H1 (cell line): ENCODE data around the gene RBM38. TPM values are rescaled to one million over a fixed set of nuclear protein-coding genes. Genes with fewer than 3 reads are reported as not detected.

Experiments used
- CTCF ChIA-PET: fragments of 300-600 bp; sonication (Branson Sonifier 250); formaldehyde crosslinking; loops from one replicate; lab custom pipeline; 2021; ENCODE audit not compliant: partially characterized antibody; lab: Charles Lee
- POLR2A ChIA-PET: fragments of 300-600 bp; sonication (Branson Sonifier 250); formaldehyde crosslinking; loops from one replicate; lab custom pipeline; 2021; ENCODE audit warnings: inconsistent platforms; ENCODE audit not compliant: partially characterized antibody; lab: Charles Lee
- DNase-seq, 2 experiments: peaks; one replicate each; pipeline versions ENCODE4 v3.0.0 to v3.0.0-alpha.2; 2010 to 2022; ENCODE audit warnings: low spot score in 2 of 2, low read depth in 1 of 2, mixed read lengths in 1 of 2
- FAIRE-seq: peaks from 2 replicates; lab custom pipeline; 2011; peaks lifted over from hg19 to GRCh38; lab: Jason Lieb, UNC
- H2AFZ ChIP-seq: 2 replicates; pipeline ENCODE4 v1.8.1; 2012; ENCODE audit warnings: low read length, inconsistent platforms
- H2AK5ac ChIP-seq: 2 replicates; pipeline ENCODE4 v1.6.1; 2013; ENCODE audit warnings: low read depth, low read length
- H2BK120ac ChIP-seq: replicated peaks from 2 replicates; pipeline ENCODE3; 2013; ENCODE audit warnings: low read depth, low read length, inconsistent platforms
- H2BK12ac ChIP-seq: 2 replicates; pipeline ENCODE4 v1.6.1; 2013; ENCODE audit warnings: low read depth, low read length
- H2BK15ac ChIP-seq: 2 replicates; pipeline ENCODE4 v1.6.1; 2013; ENCODE audit warnings: low read length
- H2BK20ac ChIP-seq: 2 replicates; pipeline ENCODE4 v1.6.1; 2013; ENCODE audit warnings: low read length
- H2BK5ac ChIP-seq: 2 replicates; pipeline ENCODE4 v1.6.1; 2013; ENCODE audit warnings: low read depth, low read length
- H3K14ac ChIP-seq: 2 replicates; pipeline ENCODE4 v1.6.1; 2013; ENCODE audit warnings: inconsistent platforms; ENCODE audit not compliant: insufficient read length
- H3K18ac ChIP-seq: 2 replicates; pipeline ENCODE4 v1.6.1; 2013; ENCODE audit warnings: low read length; ENCODE audit errors: extremely low read depth
- H3K23ac ChIP-seq: 2 replicates; pipeline ENCODE4 v1.6.1; 2013; ENCODE audit warnings: inconsistent platforms; ENCODE audit not compliant: insufficient read length
- H3K23me2 ChIP-seq: 2 replicates; pipeline ENCODE4 v1.6.1; 2013; ENCODE audit warnings: low read depth, low read length
- H3K27ac ChIP-seq: 2 replicates; pipeline ENCODE4 v1.6.1; 2011; ENCODE audit warnings: low read depth, low read length, inconsistent platforms
- H3K27me3 ChIP-seq, 4 experiments: replicated peaks in 1 of 4; 1 replicate in 1 of 4; 2 replicates in 3 of 4; pipeline versions ENCODE4 v1.6.1 to v1.8.1; 2011 to 2013; ENCODE audit warnings: low read length in 3 of 4, mild to moderate bottlenecking in 3 of 4, inconsistent platforms in 2 of 4, mixed read lengths in 2 of 4, moderate library complexity in 1 of 4; ENCODE audit not compliant: control insufficient read depth in 3 of 4, insufficient read depth in 3 of 4; ENCODE audit errors: extremely low read depth in 1 of 4
- H3K36me3 ChIP-seq, 4 experiments: 2 replicates each; pipeline versions ENCODE4 v1.6.1 to v1.8.1; 2011 to 2013; ENCODE audit warnings: mild to moderate bottlenecking in 4 of 4, low read length in 3 of 4, moderate library complexity in 2 of 4, control low read depth in 1 of 4, inconsistent platforms in 1 of 4; ENCODE audit not compliant: insufficient read depth in 4 of 4, control insufficient read depth in 2 of 4
- H3K4ac ChIP-seq: replicated peaks from 2 replicates; pipeline ENCODE3; 2013; ENCODE audit warnings: low read length, low read depth, mixed read lengths, inconsistent platforms; ENCODE audit not compliant: insufficient read length
- H3K4me1 ChIP-seq, 4 experiments: replicated peaks in 1 of 4; 1 replicate in 1 of 4; 2 replicates in 3 of 4; pipeline versions ENCODE4 v1.6.1 to v1.8.1; 2011 to 2013; ENCODE audit warnings: low read length in 3 of 4, inconsistent platforms in 2 of 4, mixed read lengths in 1 of 4; ENCODE audit not compliant: insufficient read depth in 4 of 4, control insufficient read depth in 3 of 4
- H3K4me2 ChIP-seq, 2 experiments: 2 replicates each; pipeline versions ENCODE4 v1.6.1 to v1.8.1; 2011 to 2013; ENCODE audit warnings: low read depth in 2 of 2, low read length in 2 of 2, control low read depth in 1 of 2, inconsistent platforms in 1 of 2, mild to moderate bottlenecking in 1 of 2; ENCODE audit not compliant: insufficient read depth in 1 of 2
- H3K4me3 ChIP-seq, 4 experiments: fragments of 200-600, 300-600 bp in 1 of 4; sonication (generic), shearing (Covaris generic), sonication (Bioruptor Twin) in 1 of 4; 2 replicates each; pipeline versions ENCODE4 v1.5.1 to v1.8.1; 2011 to 2016; ENCODE audit warnings: low read length in 4 of 4, low read depth in 3 of 4, control low read depth in 2 of 4, inconsistent platforms in 2 of 4, mild to moderate bottlenecking in 2 of 4, mixed read lengths in 1 of 4, moderate library complexity in 1 of 4; ENCODE audit not compliant: insufficient read depth in 2 of 4; ENCODE audit errors: extremely low read depth in 1 of 4
- H3K56ac ChIP-seq: replicated peaks from 2 replicates; pipeline ENCODE3; 2013; ENCODE audit warnings: low read depth, mild to moderate bottlenecking, mixed read lengths, low read length, inconsistent platforms; ENCODE audit not compliant: insufficient read length
- H3K79me1 ChIP-seq: 2 replicates; pipeline ENCODE4 v1.6.1; 2013; ENCODE audit warnings: low read depth, low read length, control low read depth
- H3K79me2 ChIP-seq, 2 experiments: 2 replicates each; pipeline versions ENCODE4 v1.6.1 to v1.8.1; 2012 to 2013; ENCODE audit warnings: low read length in 2 of 2, mild to moderate bottlenecking in 2 of 2, inconsistent platforms in 1 of 2; ENCODE audit not compliant: insufficient read depth in 2 of 2, control insufficient read depth in 1 of 2
- H3K9ac ChIP-seq, 4 experiments: replicated peaks in 1 of 4; 1 replicate in 1 of 4; 2 replicates in 3 of 4; pipeline versions ENCODE4 v1.6.1 to v1.8.1; 2011 to 2013; ENCODE audit warnings: low read depth in 3 of 4, low read length in 3 of 4, control low read depth in 2 of 4, mild to moderate bottlenecking in 2 of 4, moderate library complexity in 2 of 4, inconsistent platforms in 1 of 4; ENCODE audit errors: extremely low read depth in 1 of 4
- H3K9me3 ChIP-seq, 2 experiments: 2 replicates each; pipeline versions ENCODE4 v1.6.1 to v1.8.1; 2012 to 2013; ENCODE audit warnings: mild to moderate bottlenecking in 2 of 2, moderate library complexity in 2 of 2, control low read depth in 1 of 2, inconsistent platforms in 1 of 2, low read depth in 1 of 2, low read length in 1 of 2, mixed read lengths in 1 of 2; ENCODE audit not compliant: insufficient read depth in 2 of 2
- H4K20me1 ChIP-seq, 2 experiments: replicated peaks in 1 of 2; 2 replicates each; pipeline versions ENCODE3 to v1.8.1; 2011 to 2013; ENCODE audit warnings: inconsistent platforms in 2 of 2, low read length in 2 of 2, mild to moderate bottlenecking in 1 of 2; ENCODE audit not compliant: insufficient read depth in 2 of 2, control insufficient read depth in 1 of 2
- H4K5ac ChIP-seq: 2 replicates; pipeline ENCODE4 v1.6.1; 2013; ENCODE audit warnings: low read length, low read depth, mixed read lengths, inconsistent platforms; ENCODE audit not compliant: insufficient read length
- H4K8ac ChIP-seq: 2 replicates; pipeline ENCODE4 v1.8.0; 2013; ENCODE audit warnings: mild to moderate bottlenecking, moderate library complexity, low read length, inconsistent platforms; ENCODE audit not compliant: insufficient read depth; ENCODE audit errors: extremely low read depth
- H4K91ac ChIP-seq: replicated peaks from 2 replicates; pipeline ENCODE3; 2013; ENCODE audit warnings: low read length, mixed read lengths, inconsistent platforms; ENCODE audit not compliant: insufficient read length
- ASH2L ChIP-seq: fragments of 200-600, 300-600 bp; sonication (generic); IDR thresholded peaks from one replicate; pipeline ENCODE4 v1.7.1; 2017; ENCODE audit warnings: low read length
- ATF2 ChIP-seq: IDR thresholded peaks from 2 replicates; pipeline ENCODE4 v1.6.1; 2012; ENCODE audit warnings: low read length, inconsistent platforms
- CBX8 ChIP-seq: fragments of 300-800, 300-1000 bp; sonication (generic); IDR thresholded peaks from 2 replicates; pipeline ENCODE4 v1.7.1; 2016; ENCODE audit warnings: low read depth, low read length, borderline replicate concordance
- E2F6 ChIP-seq: IDR thresholded peaks from 2 replicates; pipeline ENCODE4 v1.6.1; 2012; ENCODE audit warnings: inconsistent platforms
- JUN ChIP-seq: IDR thresholded peaks from 2 replicates; pipeline ENCODE4 v1.6.1; 2011; ENCODE audit warnings: low read depth, mild to moderate bottlenecking, improper control_type of control experiment, low read length
- JUND ChIP-seq: IDR thresholded peaks from 2 replicates; pipeline ENCODE4 v1.6.1; 2011; ENCODE audit warnings: mild to moderate bottlenecking, improper control_type of control experiment, low read length
- KDM5A ChIP-seq: fragments of 200-600 bp; IDR thresholded peaks from 2 replicates; pipeline ENCODE4 v1.7.1; 2012; ENCODE audit warnings: mild to moderate bottlenecking, low read length, inconsistent platforms, mixed read lengths
- NANOG ChIP-seq: IDR thresholded peaks from 2 replicates; pipeline ENCODE4 v1.6.1; 2011; ENCODE audit warnings: low read length, low read depth, mild to moderate bottlenecking, inconsistent platforms; ENCODE audit not compliant: insufficient read depth, poor library complexity, severe bottlenecking
- POU5F1 ChIP-seq: IDR thresholded peaks from 2 replicates; pipeline ENCODE4 v1.6.1; 2011; ENCODE audit warnings: low read depth, mild to moderate bottlenecking, low read length, moderate library complexity
- RFX5 ChIP-seq: IDR thresholded peaks from 2 replicates; pipeline ENCODE4 v1.6.1; 2011; ENCODE audit warnings: low read depth, low read length, improper control_type of control experiment, borderline replicate concordance
- SP2 ChIP-seq: IDR thresholded peaks from 2 replicates; pipeline ENCODE4 v1.6.1; 2012; ENCODE audit warnings: mild to moderate bottlenecking, low read length, inconsistent platforms
- TEAD4 ChIP-seq: IDR thresholded peaks from 2 replicates; pipeline ENCODE4 v1.6.1; 2012; ENCODE audit warnings: low read depth, low read length, inconsistent platforms, mixed read lengths
- WGBS, 2 experiments: shearing (Covaris generic) in 1 of 2; methylation state at CpG; one replicate each; pipeline versions ENCODE4 v1.1.6 to v1.1.7; 2013 to 2015; ENCODE audit warnings: low lambda C conversion rate in 2 of 2, mixed read lengths in 2 of 2, inconsistent platforms in 1 of 2, low coverage in 1 of 2, missing lambda C conversion rate in 1 of 2; ENCODE audit not compliant: insufficient replicate concordance in 2 of 2, insufficient coverage in 1 of 2, insufficient read length in 1 of 2; ENCODE audit errors: extremely low coverage in 1 of 2, missing lambda C conversion rate in 1 of 2; 5-methylcytosine and 5-hydroxymethylcytosine counted together
- polyA plus RNA-seq, 7 experiments: library from polyadenylated mRNA; depleted of rRNA in 3 of 7; stranded (reverse) in 5 of 7; unstranded in 2 of 7; fragments of >200 nt in 5 of 7; fragments of 200-250 nt in 2 of 7; gene quantifications; 1 replicate in 5 of 7; 2 replicates in 1 of 7; 4 replicates in 1 of 7; pipeline versions ENCODE4 v1.2.1 to v1.2.3, GENCODE V29; 2011 to 2013; ENCODE audit warnings: missing spikeins in 2 of 7, mixed read lengths in 2 of 7
- total RNA-seq: library from RNA; stranded (reverse); fragmentation: NEBNext Ultra II Directional; extraction: Animal tissue kit (Norgen Biotek cat#: 25700); gene quantifications from 2 replicates; pipeline ENCODE4 v1.2.1, GENCODE V29; 2021

Gene RBM38
- total and polyA plus RNA-seq, 2 of the 8 experiments (the other 6 are each of a cell fraction or from before 2014, with no cell fraction given) = 57.7 to 109 TPM

- DNase-seq (no peak), FAIRE-seq (no peak)
- H3K4ac ChIP-seq = no peak overlapping the region
- 88% methylated on average over 6 of the region's 6 CpGs; no CpG with 5 or more reads in 1 of the 2 experiments for WGBS, 2 experiments
- no peaks in the 10 kb centered on the region for H4K20me1 ChIP-seq
- H3K4me1 ChIP-seq = peaks cover 0 to 21% (median 14%) of the 10 kb centered on the region in 4 experiments; a peak in 6 of 7 replicates
- H2BK12ac ChIP-seq = no peak overlapping the region
- H2AK5ac ChIP-seq = no peak overlapping the region
- H3K27ac ChIP-seq = no peak overlapping the region
- ChIA-PET POLR2A (interaction anchor here (2.0 kb wide), 1 partner anchor 15 kb away, joined by 6 read pairs; no protein-coding TSS in a partner anchor), CTCF (interaction anchor here (1.0 to 1.6 kb wide), 4 partner anchors 14 to 347 kb away, joined by 3 read pairs; no protein-coding TSS in a partner anchor)
- no peak overlapping the region for H2BK120ac ChIP-seq
- H3K56ac ChIP-seq = no peak overlapping the region
- H3K9ac ChIP-seq = no peak overlapping the region
- H3K9me3 ChIP-seq = no peaks in the 10 kb centered on the region
- no peak overlapping the region for H3K18ac ChIP-seq
- H3K4me3 ChIP-seq = no peak overlapping the region
- no peak overlapping the region for H4K91ac ChIP-seq
- no peaks in the 10 kb centered on the region for H3K36me3 ChIP-seq
- no peaks in the 10 kb centered on the region for H3K79me2 ChIP-seq
- H3K23me2 ChIP-seq = no peaks in the 10 kb centered on the region
- H3K23ac ChIP-seq = no peak overlapping the region
- H2BK20ac ChIP-seq = no peak overlapping the region
- H3K79me1 ChIP-seq = no peaks in the 10 kb centered on the region; the same call in 1 of the 2 replicates
- H2AFZ ChIP-seq = no peak overlapping the region
- H3K14ac ChIP-seq = no peak overlapping the region
- no peak overlapping the region for H4K8ac ChIP-seq
- no peak overlapping the region for H3K4me2 ChIP-seq
- no peak overlapping the region for H4K5ac ChIP-seq
- H2BK15ac ChIP-seq = no peak overlapping the region
- no peak overlapping the region for H2BK5ac ChIP-seq
- no peaks in the 10 kb centered on the region for H3K27me3 ChIP-seq
- no peak for TF ChIP-seq JUND
- no peak for TF ChIP-seq RFX5
- TF ChIP-seq KDM5A = no peak
- TF ChIP-seq ATF2 = no peak
- TF ChIP-seq TEAD4 = no peak
- no peak for TF ChIP-seq NANOG
- no peak for TF ChIP-seq CBX8
- no peak for TF ChIP-seq JUN
- no peak for TF ChIP-seq ASH2L
- no peak for TF ChIP-seq POU5F1
- no peak for TF ChIP-seq SP2
- no peak for TF ChIP-seq E2F6
Observed at GRCh38 chr20:57439432-57439831, 48.2 kb downstream of the RBM38 start.
